ENCODE results near the gene RRP9. TPM values are rescaled to one million over a fixed set of nuclear protein-coding genes. Genes with fewer than 3 reads are reported as not detected.
"Not testable (repeated sequence)": the region's sequence is repeated elsewhere in the genome, so short reads cannot be mapped to it uniquely, and the experiment has no call there.

The RRP9 gene
- polyA plus RNA-seq, 1 donor from 2014 or later: 26.8 TPM

DNA sequence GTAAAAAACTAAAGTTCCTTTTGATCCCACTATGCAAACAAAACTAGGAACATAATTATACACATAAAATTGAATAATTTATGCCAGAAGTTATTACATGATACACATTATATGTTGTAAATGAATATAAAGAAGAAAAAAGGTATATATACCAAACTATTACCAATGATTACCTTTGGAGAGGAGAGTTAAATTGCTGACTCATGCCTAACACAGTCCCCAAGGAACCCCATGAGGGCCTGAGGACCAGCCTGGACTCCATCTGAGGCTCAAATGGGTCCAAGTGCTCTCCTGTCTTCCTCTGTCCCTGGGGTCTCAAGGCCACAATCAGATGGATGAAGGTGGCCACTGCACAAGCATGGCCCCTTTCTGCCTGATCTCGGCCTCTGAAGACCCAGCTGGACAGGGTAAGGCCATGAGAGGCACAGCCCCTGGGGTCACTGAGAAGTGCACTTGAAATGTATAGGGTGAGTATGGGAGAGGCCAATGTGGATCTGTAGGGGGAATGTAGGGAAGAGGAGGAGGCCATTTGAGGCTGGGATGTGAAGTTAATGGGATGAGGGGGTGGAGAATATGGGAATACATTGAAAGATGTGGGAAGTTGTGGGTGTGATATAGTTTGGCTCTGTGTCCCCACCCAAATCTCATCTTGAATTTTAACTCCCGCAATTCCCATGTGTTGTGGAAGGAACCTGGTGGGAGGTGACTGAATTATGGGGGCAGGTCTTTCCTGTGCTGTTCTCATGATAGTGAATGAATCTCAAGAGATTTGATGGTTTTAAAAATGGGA lies 37.5 kb downstream of the RRP9 start:
- no peaks in the 10 kb centered on the region for H3K36me3 ChIP-seq (ENCODE audit: insufficient read depth, low read length)
- H3K4me3 ChIP-seq (ENCODE audit: low read length): no peak overlapping the region
- H3F3A ChIP-seq (ENCODE audit: insufficient read depth, low read length, poor library complexity, severe bottlenecking): no peaks in the 10 kb centered on the region
- H3K27ac ChIP-seq (ENCODE audit: low read length): no peak overlapping the region
- no peaks in the 10 kb centered on the region for H3K79me2 ChIP-seq (replicated peaks; ENCODE audit: insufficient read depth, low read length)
- no peak overlapping the region for H3K9ac ChIP-seq (ENCODE audit: low read length)
- no peak overlapping the region for H2AFZ ChIP-seq (ENCODE audit: low read depth, low read length)
- no peaks in the 10 kb centered on the region for H4K20me1 ChIP-seq (ENCODE audit: insufficient read depth)
- TF ChIP-seq RAD21 (conservative IDR thresholded peaks at IDR 0.05) (no peak), SMC3 (conservative IDR thresholded peaks at IDR 0.05; ENCODE audit: poor library complexity) (no peak), TAF1 (IDR thresholded peaks at IDR 0.05; ENCODE audit: low read depth) (no peak), EP300 (conservative IDR thresholded peaks at IDR 0.05; ENCODE audit: poor library complexity, severe bottlenecking) (no peak), MXI1 (conservative IDR thresholded peaks at IDR 0.05; ENCODE audit: poor library complexity, severe bottlenecking) (no peak), EZH2 (IDR thresholded peaks at IDR 0.05; ENCODE audit: borderline replicate concordance, insufficient read depth, low read length, poor library complexity, severe bottlenecking) (no peak), POLR2AphosphoS5 (IDR thresholded peaks at IDR 0.05) (no peak)
- TF ChIP-seq, protein P1, sequence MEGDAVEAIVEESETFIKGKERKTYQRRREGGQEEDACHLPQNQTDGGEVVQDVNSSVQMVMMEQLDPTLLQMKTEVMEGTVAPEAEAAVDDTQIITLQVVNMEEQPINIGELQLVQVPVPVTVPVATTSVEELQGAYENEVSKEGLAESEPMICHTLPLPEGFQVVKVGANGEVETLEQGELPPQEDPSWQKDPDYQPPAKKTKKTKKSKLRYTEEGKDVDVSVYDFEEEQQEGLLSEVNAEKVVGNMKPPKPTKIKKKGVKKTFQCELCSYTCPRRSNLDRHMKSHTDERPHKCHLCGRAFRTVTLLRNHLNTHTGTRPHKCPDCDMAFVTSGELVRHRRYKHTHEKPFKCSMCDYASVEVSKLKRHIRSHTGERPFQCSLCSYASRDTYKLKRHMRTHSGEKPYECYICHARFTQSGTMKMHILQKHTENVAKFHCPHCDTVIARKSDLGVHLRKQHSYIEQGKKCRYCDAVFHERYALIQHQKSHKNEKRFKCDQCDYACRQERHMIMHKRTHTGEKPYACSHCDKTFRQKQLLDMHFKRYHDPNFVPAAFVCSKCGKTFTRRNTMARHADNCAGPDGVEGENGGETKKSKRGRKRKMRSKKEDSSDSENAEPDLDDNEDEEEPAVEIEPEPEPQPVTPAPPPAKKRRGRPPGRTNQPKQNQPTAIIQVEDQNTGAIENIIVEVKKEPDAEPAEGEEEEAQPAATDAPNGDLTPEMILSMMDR (IDR thresholded peaks at IDR 0.05; ENCODE audit: poor library complexity, severe bottlenecking): no peak
- TF ChIP-seq, protein P2, sequence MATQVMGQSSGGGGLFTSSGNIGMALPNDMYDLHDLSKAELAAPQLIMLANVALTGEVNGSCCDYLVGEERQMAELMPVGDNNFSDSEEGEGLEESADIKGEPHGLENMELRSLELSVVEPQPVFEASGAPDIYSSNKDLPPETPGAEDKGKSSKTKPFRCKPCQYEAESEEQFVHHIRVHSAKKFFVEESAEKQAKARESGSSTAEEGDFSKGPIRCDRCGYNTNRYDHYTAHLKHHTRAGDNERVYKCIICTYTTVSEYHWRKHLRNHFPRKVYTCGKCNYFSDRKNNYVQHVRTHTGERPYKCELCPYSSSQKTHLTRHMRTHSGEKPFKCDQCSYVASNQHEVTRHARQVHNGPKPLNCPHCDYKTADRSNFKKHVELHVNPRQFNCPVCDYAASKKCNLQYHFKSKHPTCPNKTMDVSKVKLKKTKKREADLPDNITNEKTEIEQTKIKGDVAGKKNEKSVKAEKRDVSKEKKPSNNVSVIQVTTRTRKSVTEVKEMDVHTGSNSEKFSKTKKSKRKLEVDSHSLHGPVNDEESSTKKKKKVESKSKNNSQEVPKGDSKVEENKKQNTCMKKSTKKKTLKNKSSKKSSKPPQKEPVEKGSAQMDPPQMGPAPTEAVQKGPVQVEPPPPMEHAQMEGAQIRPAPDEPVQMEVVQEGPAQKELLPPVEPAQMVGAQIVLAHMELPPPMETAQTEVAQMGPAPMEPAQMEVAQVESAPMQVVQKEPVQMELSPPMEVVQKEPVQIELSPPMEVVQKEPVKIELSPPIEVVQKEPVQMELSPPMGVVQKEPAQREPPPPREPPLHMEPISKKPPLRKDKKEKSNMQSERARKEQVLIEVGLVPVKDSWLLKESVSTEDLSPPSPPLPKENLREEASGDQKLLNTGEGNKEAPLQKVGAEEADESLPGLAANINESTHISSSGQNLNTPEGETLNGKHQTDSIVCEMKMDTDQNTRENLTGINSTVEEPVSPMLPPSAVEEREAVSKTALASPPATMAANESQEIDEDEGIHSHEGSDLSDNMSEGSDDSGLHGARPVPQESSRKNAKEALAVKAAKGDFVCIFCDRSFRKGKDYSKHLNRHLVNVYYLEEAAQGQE (IDR thresholded peaks at IDR 0.05; ENCODE audit: borderline replicate concordance): no peak
- no peaks in the 10 kb centered on the region for H3K27me3 ChIP-seq (ENCODE audit: insufficient read depth, low read depth, low read length)
- H3K4me2 ChIP-seq (ENCODE audit: low read length): no peak overlapping the region
- H3K9me2 ChIP-seq (ENCODE audit: insufficient read depth, low read length): no peaks in the 10 kb centered on the region
- H3K9me3 ChIP-seq (ENCODE audit: low read length): no peaks in the 10 kb centered on the region

DNA sequence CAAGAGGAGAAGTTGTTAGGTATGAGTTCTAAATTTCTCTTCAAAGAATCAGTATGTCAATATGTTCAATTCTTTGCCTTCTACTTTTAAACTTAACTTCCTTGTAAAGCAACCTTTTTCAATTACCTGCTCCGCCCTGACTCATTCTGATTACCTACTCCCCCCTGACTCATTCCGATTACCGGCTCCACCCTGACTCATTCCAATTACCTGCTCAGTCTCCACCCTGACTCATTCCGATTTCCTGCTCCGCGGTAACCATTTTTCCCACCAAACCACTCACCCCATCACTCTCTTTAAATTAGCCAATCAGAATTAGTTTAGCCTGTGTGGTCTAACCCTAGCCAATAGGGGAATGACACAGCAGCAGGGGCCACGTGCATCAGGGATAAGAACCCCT lies 39.3 kb downstream of the RRP9 start:
- H3K9me3 ChIP-seq (ENCODE audit: low read length); H3K9me2 ChIP-seq (ENCODE audit: insufficient read depth, low read length); H3K4me2 ChIP-seq (ENCODE audit: low read length); H4K20me1 ChIP-seq (ENCODE audit: insufficient read depth); H3K9ac ChIP-seq (ENCODE audit: low read length); H3K27me3 ChIP-seq (ENCODE audit: insufficient read depth, low read depth, low read length); H3F3A ChIP-seq (ENCODE audit: insufficient read depth, low read length, poor library complexity, severe bottlenecking); H3K36me3 ChIP-seq (ENCODE audit: insufficient read depth, low read length); H3K79me2 ChIP-seq (replicated peaks; ENCODE audit: insufficient read depth, low read length); H3K4me3 ChIP-seq (ENCODE audit: low read length); H2AFZ ChIP-seq (ENCODE audit: low read depth, low read length); H3K27ac ChIP-seq (ENCODE audit: low read length): not testable (repeated sequence)

DNA sequence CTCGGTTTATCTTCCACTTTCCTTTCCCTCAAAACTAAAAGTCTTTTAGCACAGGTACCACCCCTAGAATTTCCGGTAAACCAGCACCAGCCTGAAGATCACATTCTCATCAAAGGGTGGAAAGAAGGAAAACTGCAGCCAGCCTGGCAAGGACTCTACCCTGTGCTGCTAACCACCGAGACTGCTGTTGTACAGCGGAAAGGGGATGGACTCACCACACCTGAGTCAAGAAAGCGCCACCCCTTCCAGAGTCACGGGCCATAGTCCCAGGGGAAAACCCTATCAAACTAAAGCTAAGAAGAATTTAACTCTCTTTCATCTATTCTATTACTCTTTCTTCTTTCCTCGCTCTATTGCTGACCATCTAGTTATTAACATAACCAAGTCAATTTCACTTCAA lies 41.7 kb downstream of the RRP9 start:
- H3K27ac ChIP-seq (ENCODE audit: low read length); H3K4me3 ChIP-seq (ENCODE audit: low read length); H3K36me3 ChIP-seq (ENCODE audit: insufficient read depth, low read length); H2AFZ ChIP-seq (ENCODE audit: low read depth, low read length); H3K4me2 ChIP-seq (ENCODE audit: low read length); H3F3A ChIP-seq (ENCODE audit: insufficient read depth, low read length, poor library complexity, severe bottlenecking); H3K79me2 ChIP-seq (replicated peaks; ENCODE audit: insufficient read depth, low read length); H3K27me3 ChIP-seq (ENCODE audit: insufficient read depth, low read depth, low read length); H3K9ac ChIP-seq (ENCODE audit: low read length); H3K9me3 ChIP-seq (ENCODE audit: low read length); H4K20me1 ChIP-seq (ENCODE audit: insufficient read depth); H3K9me2 ChIP-seq (ENCODE audit: insufficient read depth, low read length): not testable (repeated sequence)
